Stimulated activated CD8-positive, alpha-beta memory T cell treated with anti-CD3 and anti-CD28 coated beads, Interleukin-7, amount 100 ng/mL, for 48 hours (primary cell): Measurements from ENCODE around the gene SELENOO.
"Not testable (repeated sequence)": the region's sequence is repeated elsewhere in the genome, so short reads cannot be mapped to it uniquely, and the experiment has no call there.

ENCODE experiments used
- DNase-seq, 2 donors: peaks; one replicate each; pipeline ENCODE4 v3.0.0-alpha.2; 2020; ENCODE audit warnings: low read depth in 1 of 2; ENCODE audit errors: extremely low read depth in 1 of 2

The SELENOO gene

DNA sequence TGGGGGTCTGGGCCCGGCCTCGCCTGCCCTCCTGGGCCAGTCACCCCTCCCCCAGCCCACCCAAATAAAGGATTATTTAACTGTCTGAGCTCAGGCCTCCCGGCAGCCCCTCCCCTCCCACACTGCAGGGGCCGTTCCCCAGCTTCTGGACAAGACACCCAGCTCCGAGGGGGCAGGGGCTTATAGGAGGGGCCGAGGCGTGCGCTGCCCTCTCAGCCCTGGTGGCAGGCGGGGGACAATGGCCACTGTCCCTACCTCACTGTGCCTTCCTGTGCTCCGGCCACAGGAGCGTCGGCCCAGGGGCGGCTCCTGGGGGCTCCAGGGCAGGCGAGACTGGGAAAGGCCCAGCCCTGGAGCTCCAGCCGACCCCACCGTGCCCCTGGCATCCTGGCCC lies 2.2 kb upstream of the SELENOO start:
- no peak for DNase-seq

DNA sequence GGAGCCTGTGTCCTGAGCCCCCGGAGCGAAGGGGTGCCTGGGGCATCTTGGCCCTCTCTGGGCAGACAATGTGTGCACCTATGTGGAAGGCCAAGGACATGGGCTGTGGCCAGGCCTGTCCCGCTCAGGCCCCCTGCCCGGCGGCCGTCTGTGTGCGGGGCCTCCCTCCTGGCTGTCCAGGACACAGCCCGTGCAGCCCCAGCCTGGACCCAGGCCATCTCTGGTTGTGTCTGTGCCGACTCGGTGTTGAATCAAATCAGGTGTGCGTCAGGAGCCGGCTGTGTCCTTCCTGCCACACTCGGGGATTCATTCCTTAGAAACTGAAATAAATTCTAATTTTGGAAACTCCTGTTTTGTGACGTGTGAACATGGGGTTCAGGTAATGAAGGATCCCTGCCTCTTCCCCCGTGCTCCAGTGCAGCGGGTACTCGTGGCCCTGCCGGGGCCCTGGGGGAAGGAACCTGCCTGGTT lies 1.5 kb upstream of the SELENOO start:
- no peak for DNase-seq

DNA sequence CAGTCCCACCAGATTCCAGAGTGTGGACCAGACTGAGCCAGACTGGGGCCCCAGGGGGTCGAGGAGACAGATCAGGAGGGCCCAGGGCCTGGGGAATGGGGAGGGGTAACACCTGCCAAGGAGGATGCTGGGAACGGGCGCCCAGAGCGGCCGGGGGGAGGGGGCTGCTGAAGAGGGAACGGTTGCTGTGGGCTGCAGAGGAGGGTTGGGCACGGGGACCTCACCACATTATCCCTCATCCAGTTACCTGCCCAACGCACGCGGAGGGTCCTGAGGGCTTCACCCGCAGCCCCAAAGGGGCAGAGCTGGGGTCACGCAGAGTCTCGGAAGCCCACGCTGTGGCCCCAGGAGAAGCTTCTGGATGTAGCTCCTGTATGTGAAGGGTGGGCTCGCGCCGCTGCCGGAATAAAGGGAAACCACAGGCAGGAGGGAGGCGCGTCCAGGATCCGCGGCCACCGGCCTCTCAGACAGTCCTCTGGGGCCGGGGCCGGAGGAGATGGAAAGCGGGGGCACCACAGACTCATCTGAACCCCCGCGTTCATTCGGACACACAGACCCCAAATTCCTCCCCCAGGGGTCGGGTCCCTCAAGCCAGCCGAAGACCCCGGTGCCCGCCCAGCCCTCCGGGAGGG lies 866 bp upstream of the SELENOO start:
- no peak for DNase-seq

DNA sequence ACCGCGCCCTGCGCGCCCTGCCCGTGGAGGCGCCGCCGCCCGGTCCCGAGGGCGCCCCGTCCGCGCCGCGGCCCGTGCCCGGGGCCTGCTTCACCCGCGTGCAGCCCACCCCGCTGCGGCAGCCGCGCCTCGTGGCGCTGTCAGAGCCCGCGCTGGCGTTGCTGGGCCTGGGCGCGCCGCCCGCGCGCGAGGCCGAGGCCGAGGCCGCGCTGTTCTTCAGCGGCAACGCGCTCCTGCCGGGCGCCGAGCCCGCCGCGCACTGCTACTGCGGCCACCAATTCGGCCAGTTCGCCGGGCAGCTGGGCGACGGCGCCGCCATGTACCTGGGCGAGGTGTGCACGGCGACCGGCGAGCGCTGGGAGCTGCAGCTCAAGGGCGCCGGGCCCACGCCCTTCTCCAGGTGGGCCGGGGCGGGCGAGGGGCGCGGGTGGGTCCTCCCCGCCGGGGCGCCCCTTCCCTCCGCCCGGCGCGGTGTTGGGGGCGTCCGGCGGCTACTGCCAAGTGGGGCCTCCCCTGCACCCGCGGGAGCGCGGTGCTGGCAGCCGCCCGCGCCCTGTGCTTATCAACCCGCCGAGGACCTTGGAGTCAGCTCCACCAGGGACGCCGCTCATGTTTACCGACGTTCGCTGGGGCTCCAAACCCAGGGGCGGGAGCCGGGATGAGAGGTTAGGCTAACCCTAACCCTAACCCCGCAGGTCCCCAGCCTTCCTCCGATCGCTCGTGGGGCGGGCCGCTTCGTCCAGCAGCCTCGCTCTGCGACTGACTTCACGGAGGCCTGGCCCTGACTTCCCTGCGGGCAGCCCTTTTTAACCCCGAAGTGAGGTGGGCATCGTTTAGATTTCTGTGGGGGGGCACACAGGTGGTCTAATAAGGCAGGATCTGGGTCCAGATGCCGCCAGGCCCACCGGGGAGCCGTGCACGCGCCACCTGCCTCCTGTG lies 649 bp downstream of the SELENOO start:
- DNase-seq, result no peak

DNA sequence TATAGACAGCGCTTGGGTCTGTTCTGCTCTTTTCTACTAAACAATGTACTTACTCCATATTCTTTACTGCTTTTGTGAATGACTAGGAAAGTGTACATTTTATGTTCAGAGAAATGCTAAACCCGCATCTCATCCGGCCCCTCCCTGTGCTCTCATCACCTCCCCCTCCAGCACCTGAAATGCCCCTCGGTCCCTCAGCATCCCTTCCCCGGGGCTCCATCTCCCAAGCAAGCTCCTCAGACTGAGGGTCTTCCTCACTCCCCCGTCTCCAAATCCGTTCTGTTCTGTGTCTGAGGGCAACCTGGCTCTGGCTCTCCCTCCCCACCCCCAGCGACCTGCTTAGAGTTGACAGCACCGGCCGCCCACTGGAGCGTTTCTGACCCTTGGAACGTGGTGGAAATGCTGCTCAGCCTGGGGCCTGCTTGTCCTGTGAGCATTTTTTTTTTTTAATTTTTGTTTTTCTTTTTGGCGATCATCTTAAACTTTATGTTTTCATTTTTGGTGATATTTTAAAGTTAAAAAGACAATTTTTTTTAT lies 1.4 kb downstream of the SELENOO start:
- no peak for DNase-seq

- DNase-seq, result no peak
These were observed 2.5 kb downstream of the SELENOO start for GRCh38 chr22:50203288-50203687.

DNA sequence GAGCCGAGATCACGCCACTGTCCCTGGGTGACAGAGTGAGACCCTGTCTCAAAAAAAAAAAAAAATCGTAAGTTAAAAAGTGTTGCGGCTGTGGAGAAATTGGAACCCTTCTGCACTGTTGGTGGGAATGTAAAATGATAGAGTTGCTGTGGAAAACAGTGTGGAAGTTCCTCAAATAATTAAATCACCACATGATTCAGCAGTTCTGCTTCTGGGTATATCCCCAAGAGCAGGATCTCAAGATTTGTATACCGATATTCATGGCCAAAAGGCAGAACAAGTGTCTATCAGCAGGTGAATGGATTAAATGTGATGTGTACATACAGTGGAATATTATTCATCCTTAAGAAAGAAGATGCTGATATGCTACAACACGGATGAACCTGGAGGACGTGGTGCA lies 3.8 kb downstream of the SELENOO start:
- DNase-seq, result no peak

GRCh38 chr22:50204998-50205397 lies 4.2 kb downstream of the SELENOO start:
- DNase-seq, result not testable (repeated sequence)

DNA sequence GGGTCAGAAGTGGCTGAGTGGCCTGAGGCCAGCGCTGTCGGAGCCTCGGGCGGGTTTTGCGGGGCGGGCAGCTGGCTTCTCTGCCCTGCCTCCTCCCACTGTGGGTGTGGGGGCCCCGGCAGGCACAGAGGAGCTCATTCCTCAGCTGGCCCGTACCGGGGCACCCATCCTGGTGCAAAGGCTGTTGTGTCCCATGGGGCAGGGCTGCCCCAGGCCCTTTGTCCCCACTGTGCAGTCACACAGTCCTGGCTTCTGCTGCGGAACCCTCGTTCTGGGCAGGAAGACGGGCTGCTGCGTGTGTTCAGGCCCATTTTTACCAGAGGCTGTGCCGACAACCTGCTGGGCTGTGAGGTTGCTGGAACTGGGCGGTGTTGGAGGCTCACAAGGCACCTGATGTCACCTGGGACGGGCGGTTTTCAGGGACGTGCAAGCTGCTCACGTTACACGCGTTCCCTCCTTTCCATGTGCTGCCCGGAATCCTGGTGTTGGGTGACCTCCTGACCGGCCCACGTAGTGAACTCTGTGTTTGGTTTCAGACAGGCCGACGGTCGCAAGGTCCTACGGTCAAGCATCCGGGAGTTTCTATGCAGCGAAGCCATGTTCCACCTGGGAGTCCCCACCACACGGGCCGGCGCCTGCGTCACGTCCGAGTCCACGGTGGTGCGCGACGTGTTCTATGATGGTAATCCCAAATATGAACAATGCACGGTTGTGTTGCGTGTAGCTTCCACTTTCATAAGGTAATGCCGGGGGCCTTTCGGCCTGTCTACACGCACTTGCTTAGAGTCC lies 5.2 kb downstream of the SELENOO start:
- no peak for DNase-seq

- DNase-seq, result no peak
These were observed 5.8 kb downstream of the SELENOO start for GRCh38 chr22:50206599-50206998.

DNA sequence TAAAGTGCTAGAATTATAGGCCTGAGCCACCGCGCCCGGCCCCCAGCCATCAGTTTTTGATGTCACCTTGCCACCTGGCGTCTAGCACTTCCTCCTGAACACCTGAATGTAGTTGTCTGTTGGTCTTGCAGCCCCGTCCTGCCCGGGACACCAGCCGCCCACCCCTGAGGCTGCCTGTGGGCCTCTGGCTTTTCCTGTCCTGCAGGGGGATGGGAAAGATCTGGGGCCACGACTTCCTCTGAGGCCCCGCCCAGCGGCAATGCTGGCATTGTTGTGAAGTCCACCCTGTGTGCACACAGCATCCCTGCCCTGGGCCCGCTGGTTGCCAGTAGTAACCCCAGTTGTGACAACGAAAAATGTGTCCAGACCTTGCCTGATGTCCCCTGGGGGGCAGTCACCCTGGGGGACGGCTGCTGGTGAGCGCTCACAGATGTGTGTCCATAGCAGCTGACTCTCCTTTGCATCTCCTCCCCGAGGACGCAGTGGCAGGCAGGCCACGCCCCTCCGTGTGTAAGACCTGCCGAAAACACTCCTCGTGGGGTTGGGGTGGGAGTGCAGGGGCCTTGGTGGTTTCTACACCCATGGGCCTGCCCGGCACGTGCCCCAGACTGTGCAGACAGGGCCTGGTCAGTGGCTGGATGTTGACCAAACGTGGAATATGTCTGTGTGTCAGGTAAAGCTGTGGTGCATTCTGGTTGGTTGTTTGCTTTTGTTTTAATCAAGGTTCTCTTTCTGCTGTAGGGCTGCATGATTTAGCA lies 6.8 kb downstream of the SELENOO start:
- DNase-seq, result no peak

DNA sequence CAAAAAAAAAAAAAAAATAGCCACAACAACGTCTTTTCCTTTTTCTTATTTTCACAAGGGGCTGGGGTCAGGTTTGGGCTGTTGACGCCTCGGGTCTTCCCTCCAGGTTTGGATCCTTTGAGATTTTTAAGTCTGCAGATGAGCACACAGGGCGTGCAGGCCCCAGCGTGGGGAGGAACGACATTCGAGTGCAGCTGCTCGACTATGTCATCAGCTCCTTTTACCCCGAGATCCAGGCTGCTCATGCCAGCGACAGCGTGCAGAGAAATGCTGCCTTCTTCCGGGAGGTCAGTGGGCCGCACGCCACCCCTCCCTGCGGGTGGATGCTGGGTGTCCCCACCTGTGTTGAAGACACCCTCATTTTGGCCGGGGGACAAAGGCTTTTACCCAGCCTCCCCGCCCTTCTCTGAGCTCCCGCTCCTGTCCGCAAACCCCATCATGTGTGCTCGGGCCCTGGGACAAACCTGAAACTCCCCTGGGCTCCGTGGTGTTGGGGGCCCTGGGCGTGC lies 7.7 kb downstream of the SELENOO start:
- DNase-seq, result no peak

DNA sequence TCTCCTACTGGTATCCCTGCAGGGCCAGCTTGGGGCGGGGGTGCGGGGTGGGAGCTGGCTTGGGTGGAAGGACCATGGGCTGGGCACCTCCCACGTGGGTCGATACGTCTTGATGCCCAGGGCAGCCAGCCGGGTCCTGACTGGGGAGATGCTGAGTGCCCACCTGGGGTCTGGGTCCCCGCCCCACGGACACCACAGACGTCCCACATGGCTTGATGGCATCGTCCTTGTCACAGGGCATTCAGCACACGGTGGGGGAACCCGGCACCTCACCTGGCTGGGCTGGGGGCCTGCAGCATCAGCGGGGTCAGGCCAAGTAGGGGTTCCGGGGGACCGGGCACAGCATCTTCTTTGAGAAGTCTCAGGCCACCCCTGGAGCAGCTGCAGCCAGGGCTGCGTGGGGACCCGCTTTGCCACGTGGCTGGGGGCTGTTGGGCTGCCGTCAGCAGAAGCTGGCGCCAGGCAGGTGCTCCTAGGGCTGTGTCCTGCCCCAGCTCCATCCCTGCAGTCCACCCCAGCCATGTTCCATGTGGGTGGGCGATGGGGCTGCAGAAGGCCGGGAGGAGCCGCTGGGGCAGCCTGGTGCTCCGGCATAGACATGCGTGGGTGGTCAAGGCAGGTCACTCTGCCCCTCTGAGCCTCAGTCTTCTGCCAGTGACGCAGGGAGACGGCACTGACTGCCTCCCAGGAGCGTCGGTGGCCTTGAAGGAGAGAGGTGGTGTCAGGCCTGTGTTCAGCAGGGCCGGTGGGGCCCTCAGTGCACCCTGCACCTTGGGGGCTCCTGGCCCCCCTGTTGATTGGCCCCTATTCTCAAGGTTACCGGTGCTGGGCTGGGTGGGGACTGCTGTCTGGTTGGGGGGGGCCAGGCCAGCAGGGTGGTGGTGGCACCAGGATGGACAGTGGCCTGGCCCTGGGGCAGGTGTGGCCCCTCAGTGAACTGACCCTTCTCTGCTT lies 8.4 kb downstream of the SELENOO start:
- DNase-seq, result no peak

GRCh38 chr22:50209893-50210292 lies 9.1 kb downstream of the SELENOO start:
- DNase-seq, result peak in 1 of 2 donors; percentile 36

DNA sequence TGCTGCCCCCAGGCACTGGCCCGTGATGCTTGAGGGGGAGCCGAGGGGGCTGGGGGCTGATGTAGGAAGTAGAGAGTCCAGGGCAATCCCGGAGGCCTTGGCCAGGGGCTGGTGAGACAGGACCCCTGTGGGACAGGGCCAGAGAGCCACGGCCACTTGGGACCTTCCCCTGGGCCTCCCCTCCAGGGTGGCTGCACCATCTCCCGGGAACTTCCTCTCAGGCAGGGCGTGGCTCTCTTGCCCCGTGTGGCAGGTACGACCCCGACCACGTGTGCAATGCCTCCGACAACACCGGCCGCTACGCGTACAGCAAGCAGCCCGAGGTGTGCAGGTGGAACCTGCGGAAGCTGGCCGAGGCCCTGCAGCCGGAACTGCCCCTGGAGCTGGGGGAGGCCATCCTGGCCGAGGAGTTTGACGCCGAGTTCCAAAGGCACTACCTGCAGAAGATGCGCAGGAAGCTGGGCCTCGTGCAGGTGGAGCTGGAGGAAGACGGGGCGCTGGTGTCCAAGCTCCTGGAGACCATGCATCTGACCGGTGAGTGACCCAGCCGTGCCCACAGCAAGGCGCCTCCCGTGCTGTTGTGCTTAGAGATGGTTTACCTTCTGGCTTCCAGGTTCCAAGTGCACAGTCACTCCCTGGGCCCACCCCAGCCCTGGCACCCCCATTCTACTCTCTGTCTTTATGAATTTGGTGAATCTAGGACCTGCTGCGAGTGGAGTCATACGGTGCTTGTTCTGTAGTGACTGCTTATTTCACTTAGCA lies 9.7 kb downstream of the SELENOO start:
- no peak for DNase-seq

GRCh38 chr22:50211147-50211546 lies 10.3 kb downstream of the SELENOO start:
- DNase-seq, result no peak

DNA sequence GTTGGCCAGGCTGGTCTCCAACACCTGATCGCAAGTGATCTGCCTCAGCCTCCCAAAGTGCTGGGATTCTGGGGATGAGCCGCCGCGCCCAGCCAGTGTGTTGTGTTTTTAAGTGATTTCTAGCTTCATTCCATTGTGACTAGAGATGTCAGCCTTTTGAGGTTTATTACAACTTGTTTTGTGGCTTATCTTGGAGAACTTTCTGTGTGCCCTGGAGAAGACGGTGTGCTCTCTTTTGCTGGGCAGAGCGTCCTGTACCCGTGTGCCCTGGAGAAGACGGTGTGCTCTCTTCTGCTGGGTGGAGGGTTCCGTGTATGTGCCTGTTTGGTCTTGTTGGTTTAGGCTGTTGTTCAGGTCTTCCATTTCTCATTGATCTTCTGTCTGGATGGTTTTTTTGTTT lies 12.5 kb downstream of the SELENOO start:
- DNase-seq, result no peak

GRCh38 chr22:50215297-50216054 lies 14.7 kb downstream of the SELENOO start:
- no peak for DNase-seq
